Cardiac fibroblast (primary cell): ENCODE measurements around the gene KIF3C.

Experiments used
- DNase-seq, 2 donors: peaks; one replicate each; pipeline versions ENCODE4 v3.0.0 to v3.0.0-alpha.2; 2010; ENCODE audit warnings: low read depth in 2 of 2
- H3K4me3 ChIP-seq, 2 donors: replicated peaks in 1 of 2; 1 replicate in 1 of 2; 2 replicates in 1 of 2; pipeline ENCODE4 v1.5.1; 2011; ENCODE audit warnings: low read depth in 2 of 2, low read length in 2 of 2, mild to moderate bottlenecking in 2 of 2, moderate library complexity in 1 of 2
- CTCF ChIP-seq: IDR thresholded peaks from one replicate; pipeline ENCODE4 v1.5.1; 2011; ENCODE audit warnings: low read depth, mild to moderate bottlenecking, low read length, inconsistent platforms

The KIF3C gene

GRCh38 chr2:25977768-25978167 lies 4.5 kb downstream of the KIF3C start:
- no peak for TF ChIP-seq CTCF
- DNase-seq: peak in 1 of 2 donors; percentile 82

GRCh38 chr2:25976983-25977741 lies 5.1 kb downstream of the KIF3C start:
- peak in 1 of 2 donors; percentile 41 for DNase-seq
- H3K4me3 ChIP-seq: no peak overlapping the region
- no peak for TF ChIP-seq CTCF

More at GRCh38 chr2:25977768-25978167, 4.5 kb downstream of the KIF3C start:
- H3K4me3 ChIP-seq: no peak overlapping the region

- peak; percentile 65 to 76 for DNase-seq
- H3K4me3 ChIP-seq: no peak overlapping the region
- no peak for TF ChIP-seq CTCF
Measured at GRCh38 chr2:25972049-25972823, 10.1 kb downstream of the KIF3C start.

- TF ChIP-seq CTCF: no peak
- no peak for DNase-seq
Measured at GRCh38 chr2:25971596-25971995, 10.7 kb downstream of the KIF3C start.

GRCh38 chr2:25966531-25967270 lies 15.6 kb downstream of the KIF3C start:
- DNase-seq: no peak

More at GRCh38 chr2:25971596-25971995, 10.7 kb downstream of the KIF3C start:
- no peak overlapping the region for H3K4me3 ChIP-seq

More at GRCh38 chr2:25966531-25967270, 15.6 kb downstream of the KIF3C start:
- no peak overlapping the region for H3K4me3 ChIP-seq
- no peak for TF ChIP-seq CTCF
